DND-41 (cell line): Measurements from ENCODE around the gene HDAC7.

Experiments used
- EZH2 ChIP-seq: IDR thresholded peaks from 3 replicates; pipeline ENCODE4 v1.6.1; 2012; ENCODE audit warnings: borderline replicate concordance, low read depth, mild to moderate bottlenecking, moderate library complexity, low read length, inconsistent platforms; ENCODE audit not compliant: severe bottlenecking
- TF ChIP-seq, protein P1 (sequence below): IDR thresholded peaks from 2 replicates; pipeline ENCODE4 v1.5.1; 2012; ENCODE audit warnings: borderline replicate concordance, low read length, moderate library complexity, mild to moderate bottlenecking; ENCODE audit not compliant: poor library complexity, severe bottlenecking; ENCODE audit errors: extremely low read depth

DNA sequence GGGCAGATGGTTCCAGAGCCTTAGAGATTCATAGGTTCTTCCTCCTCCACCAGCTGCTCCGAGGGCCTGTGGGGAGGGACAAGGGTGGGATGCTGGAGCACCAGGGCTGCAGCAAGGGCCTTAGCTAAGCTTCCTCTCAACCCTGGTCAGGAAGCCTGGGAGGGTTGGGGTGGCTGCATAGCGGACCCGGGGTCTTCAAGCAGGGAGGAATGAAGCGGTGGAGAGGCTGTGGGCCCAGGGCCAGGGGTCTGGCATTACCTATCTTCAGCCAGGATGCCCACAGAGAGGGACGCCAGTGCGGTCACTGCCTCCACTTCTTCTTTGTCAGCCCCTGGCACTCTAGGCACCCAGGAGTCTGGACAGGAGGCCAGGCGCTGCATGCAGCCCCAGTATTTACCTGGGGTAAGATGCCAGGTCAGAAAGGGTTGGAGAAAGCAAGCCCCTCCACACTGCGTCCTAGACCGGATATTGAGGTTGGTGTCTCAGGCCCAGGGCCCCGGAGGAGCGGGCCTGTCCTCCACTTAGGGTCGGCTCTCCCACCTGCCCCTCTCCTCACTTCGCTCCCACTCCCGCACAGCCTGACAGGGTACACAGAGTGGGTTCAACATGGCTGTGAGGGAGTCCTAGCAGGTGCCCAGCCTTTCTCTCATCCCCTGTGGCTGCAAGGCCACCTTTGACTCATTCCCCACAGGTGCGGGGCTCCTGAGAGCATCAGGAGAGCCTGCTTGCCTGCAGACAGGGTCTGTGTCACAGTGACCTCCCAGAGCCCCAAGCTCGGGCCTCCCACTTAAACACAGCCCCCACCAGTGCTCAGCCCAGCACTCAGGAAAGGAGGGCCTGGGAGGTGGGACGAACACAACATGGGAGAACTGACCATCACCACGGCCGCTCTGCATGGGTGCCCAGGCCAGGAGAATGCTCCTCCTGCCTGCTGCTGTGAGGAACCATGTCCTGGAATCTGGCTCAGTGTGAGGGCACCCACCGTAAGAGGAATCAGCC, 35.6 kb downstream of the HDAC7 start:
- TF ChIP-seq EZH2, result no peak
- TF ChIP-seq, protein P1, sequence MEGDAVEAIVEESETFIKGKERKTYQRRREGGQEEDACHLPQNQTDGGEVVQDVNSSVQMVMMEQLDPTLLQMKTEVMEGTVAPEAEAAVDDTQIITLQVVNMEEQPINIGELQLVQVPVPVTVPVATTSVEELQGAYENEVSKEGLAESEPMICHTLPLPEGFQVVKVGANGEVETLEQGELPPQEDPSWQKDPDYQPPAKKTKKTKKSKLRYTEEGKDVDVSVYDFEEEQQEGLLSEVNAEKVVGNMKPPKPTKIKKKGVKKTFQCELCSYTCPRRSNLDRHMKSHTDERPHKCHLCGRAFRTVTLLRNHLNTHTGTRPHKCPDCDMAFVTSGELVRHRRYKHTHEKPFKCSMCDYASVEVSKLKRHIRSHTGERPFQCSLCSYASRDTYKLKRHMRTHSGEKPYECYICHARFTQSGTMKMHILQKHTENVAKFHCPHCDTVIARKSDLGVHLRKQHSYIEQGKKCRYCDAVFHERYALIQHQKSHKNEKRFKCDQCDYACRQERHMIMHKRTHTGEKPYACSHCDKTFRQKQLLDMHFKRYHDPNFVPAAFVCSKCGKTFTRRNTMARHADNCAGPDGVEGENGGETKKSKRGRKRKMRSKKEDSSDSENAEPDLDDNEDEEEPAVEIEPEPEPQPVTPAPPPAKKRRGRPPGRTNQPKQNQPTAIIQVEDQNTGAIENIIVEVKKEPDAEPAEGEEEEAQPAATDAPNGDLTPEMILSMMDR, result no peak
